Liver (tissue), 9 donors: ENCODE measurements around the gene FBXO44. TPM values are rescaled to one million over a fixed set of nuclear protein-coding genes. Genes with fewer than 3 reads are reported as not detected.

Source experiments
- DNase-seq: peaks from one replicate; pipeline ENCODE4 v3.0.0-alpha.2; 2017; ENCODE audit warnings: low spot score
- H3K27ac ChIP-seq, 2 donors: one replicate each; pipeline ENCODE4 v1.7.0; 2013; ENCODE audit warnings: inconsistent platforms in 2 of 2, low read length in 2 of 2, control low read depth in 1 of 2, low read depth in 1 of 2, mild to moderate bottlenecking in 1 of 2
- H3K27me3 ChIP-seq, 4 donors: one replicate each; pipeline versions ENCODE4 v1.6.1 to v1.7.0; 2013; ENCODE audit warnings: low read length in 3 of 4, inconsistent platforms in 1 of 4, mild to moderate bottlenecking in 1 of 4, moderate library complexity in 1 of 4; ENCODE audit not compliant: control insufficient read depth in 4 of 4, insufficient read depth in 4 of 4
- H3K36me3 ChIP-seq, 4 donors: one replicate each; pipeline versions ENCODE4 v1.6.1 to v1.7.0; 2013; ENCODE audit warnings: low read length in 3 of 4, mild to moderate bottlenecking in 3 of 4, low read depth in 1 of 4, moderate library complexity in 1 of 4; ENCODE audit not compliant: control insufficient read depth in 4 of 4, insufficient read depth in 3 of 4
- H3K4me1 ChIP-seq, 4 donors: one replicate each; pipeline versions ENCODE4 v1.6.1 to v1.7.0; 2013; ENCODE audit warnings: low read length in 3 of 4, mild to moderate bottlenecking in 3 of 4, moderate library complexity in 1 of 4; ENCODE audit not compliant: control insufficient read depth in 4 of 4, insufficient read depth in 4 of 4
- H3K4me3 ChIP-seq, 3 donors: one replicate each; pipeline versions ENCODE4 v1.6.1 to v1.7.0; 2013; ENCODE audit warnings: low read length in 3 of 3, control low read depth in 1 of 3, low read depth in 1 of 3, mild to moderate bottlenecking in 1 of 3
- H3K9ac ChIP-seq, 2 donors: one replicate each; pipeline ENCODE4 v1.7.0; 2013; ENCODE audit warnings: low read length in 2 of 2, mild to moderate bottlenecking in 2 of 2, moderate library complexity in 2 of 2, control low read depth in 1 of 2, low read depth in 1 of 2
- H3K9me3 ChIP-seq, 4 donors: one replicate each; pipeline versions ENCODE4 v1.6.1 to v1.7.0; 2013; ENCODE audit warnings: low read length in 3 of 4; ENCODE audit not compliant: control insufficient read depth in 4 of 4
- CTCF ChIP-seq: fragments of 150-350 bp; IDR thresholded peaks from 2 replicates; pipeline ENCODE4 v1.5.1; 2017; ENCODE audit warnings: improper control_type of control experiment, low read depth, low read length; ENCODE audit not compliant: missing input control
- EGR1 ChIP-seq, 2 donors: IDR thresholded peaks; 2 replicates each; pipeline ENCODE4 v1.6.1; 2016 to 2018; ENCODE audit warnings: antibody characterized with exemption in 2 of 2, low read depth in 2 of 2
- FOXA1 ChIP-seq: IDR thresholded peaks from 2 replicates; pipeline ENCODE4 v1.6.1; 2016; ENCODE audit warnings: antibody characterized with exemption
- FOXA2 ChIP-seq: IDR thresholded peaks from 2 replicates; pipeline ENCODE4 v1.6.1; 2016; ENCODE audit warnings: antibody characterized with exemption
- GABPA ChIP-seq, 2 donors: IDR thresholded peaks in 1 of 2; conservative IDR thresholded peaks in 1 of 2; 2 replicates each; pipeline ENCODE4 v1.6.1; 2016; ENCODE audit warnings: antibody characterized with exemption in 2 of 2, mild to moderate bottlenecking in 1 of 2, moderate library complexity in 1 of 2
- HNF4A ChIP-seq, 2 donors: conservative IDR thresholded peaks; 2 replicates each; pipeline ENCODE4 v1.6.1; 2016; ENCODE audit warnings: antibody characterized with exemption in 2 of 2, mild to moderate bottlenecking in 2 of 2
- HNF4G ChIP-seq: IDR thresholded peaks from 2 replicates; pipeline ENCODE4 v1.6.1; 2016; ENCODE audit warnings: antibody characterized with exemption
- JUND ChIP-seq, 2 donors: IDR thresholded peaks; 2 replicates each; pipeline ENCODE4 v1.6.1; 2016; ENCODE audit warnings: antibody characterized with exemption in 2 of 2
- NR2F2 ChIP-seq: IDR thresholded peaks from 2 replicates; pipeline ENCODE4 v1.6.1; 2016; ENCODE audit warnings: antibody characterized with exemption
- RAD21 ChIP-seq, 2 donors: IDR thresholded peaks; 2 replicates each; pipeline ENCODE4 v1.6.1; 2016; ENCODE audit warnings: antibody characterized with exemption in 2 of 2, mild to moderate bottlenecking in 2 of 2
- REST ChIP-seq: IDR thresholded peaks from 2 replicates; pipeline ENCODE4 v1.6.1; 2016; ENCODE audit warnings: antibody characterized with exemption, mild to moderate bottlenecking
- RXRA ChIP-seq, 2 donors: IDR thresholded peaks; 2 replicates each; pipeline ENCODE4 v1.6.1; 2017 to 2018; ENCODE audit warnings: antibody characterized with exemption in 2 of 2, mild to moderate bottlenecking in 1 of 2
- SP1 ChIP-seq: IDR thresholded peaks from 2 replicates; pipeline ENCODE4 v1.6.1; 2018; ENCODE audit warnings: antibody characterized with exemption, mild to moderate bottlenecking
- TAF1 ChIP-seq: conservative IDR thresholded peaks from 2 replicates; pipeline ENCODE4 v1.6.1; 2016; ENCODE audit warnings: antibody characterized with exemption, mild to moderate bottlenecking
- YY1 ChIP-seq: IDR thresholded peaks from 2 replicates; pipeline ENCODE4 v1.6.1; 2016; ENCODE audit warnings: antibody characterized with exemption, mild to moderate bottlenecking
- ZBTB33 ChIP-seq: IDR thresholded peaks from 2 replicates; pipeline ENCODE4 v1.6.1; 2016; ENCODE audit warnings: antibody characterized with exemption
- WGBS: extraction: QIAGEN DNeasy Blood & Tissue Kit; methylation state at CpG from one replicate; pipeline ENCODE4 v1.1.7; 2013; 5-methylcytosine and 5-hydroxymethylcytosine counted together
- polyA plus RNA-seq, 2 donors: library from polyadenylated mRNA; stranded (reverse) in 1 of 2; unstranded in 1 of 2; fragments of 200-250 nt in 1 of 2; fragments of >200 nt in 1 of 2; fragmentation: Nextera tagmentation in 1 of 2; extraction: Ambion mirVana in 1 of 2; gene quantifications; one replicate each; pipeline versions ENCODE4 v1.2.1 to v1.2.3, GENCODE V29; 2013 to 2015
- total RNA-seq, 2 donors: library from RNA; depleted of rRNA; stranded (reverse); fragments of >200 nt; gene quantifications; one replicate each; pipeline ENCODE4 v1.2.3, GENCODE V29; 2014
- TF ChIP-seq, protein P1 (sequence below): IDR thresholded peaks from 2 replicates; pipeline ENCODE4 v1.6.1; 2016; ENCODE audit warnings: antibody characterized with exemption
- TF ChIP-seq, protein P2 (sequence below): IDR thresholded peaks from 2 replicates; pipeline ENCODE4 v1.6.1; 2016; ENCODE audit warnings: antibody characterized with exemption
- donor health status: healthy.
- donor health status: healthy.
- donor health status: healthy.
- donor health status: healthy.
- donor health status: healthy.

Gene FBXO44
- total and polyA plus RNA-seq, 4 donors: 3.6 to 13.2 (median 6.8) TPM

DNA sequence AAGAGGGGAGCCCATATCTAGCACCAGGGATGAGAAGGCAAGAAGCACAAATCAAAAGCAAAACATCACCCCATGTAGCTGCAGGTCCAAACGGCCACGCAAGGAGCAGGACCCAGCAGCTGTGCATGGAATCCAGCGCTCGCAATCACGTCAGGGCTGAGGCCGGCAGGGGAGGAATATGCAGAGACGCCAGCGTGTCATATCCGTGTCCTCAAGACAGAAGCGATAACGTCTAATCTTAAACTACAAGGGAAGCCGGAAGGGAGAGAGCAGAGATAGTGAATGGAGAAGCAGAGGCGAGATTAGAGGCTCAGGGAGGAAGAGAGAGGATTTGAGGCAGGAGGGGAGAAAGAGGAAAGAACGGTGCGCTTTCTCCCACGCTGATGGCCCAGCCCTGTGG, 39.6 kb upstream of the FBXO44 start:
- Histone ChIP-seq H3K9me3 (no peaks in the 10 kb centered on the region), H3K27ac (no peak overlapping the region), H3K36me3 (no peaks in the 10 kb centered on the region), H3K4me1 (no peaks in the 10 kb centered on the region), H3K9ac (no peak overlapping the region), H3K27me3 (no peaks in the 10 kb centered on the region), H3K4me3 (no peak overlapping the region)
- DNase-seq: no peak
- TF ChIP-seq RXRA (IDR thresholded peaks at IDR 0.05) (no peak), HNF4A (conservative IDR thresholded peaks at IDR 0.05) (no peak), ZBTB33 (no peak), FOXA2 (no peak), YY1 (no peak), EGR1 (IDR thresholded peaks at IDR 0.05; ENCODE audit: low read depth in 2 of 2) (no peak), SP1 (no peak), CTCF (no peak)
- TF ChIP-seq, protein P1, sequence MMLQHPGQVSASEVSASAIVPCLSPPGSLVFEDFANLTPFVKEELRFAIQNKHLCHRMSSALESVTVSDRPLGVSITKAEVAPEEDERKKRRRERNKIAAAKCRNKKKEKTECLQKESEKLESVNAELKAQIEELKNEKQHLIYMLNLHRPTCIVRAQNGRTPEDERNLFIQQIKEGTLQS: no peak
- TF ChIP-seq, protein P2, sequence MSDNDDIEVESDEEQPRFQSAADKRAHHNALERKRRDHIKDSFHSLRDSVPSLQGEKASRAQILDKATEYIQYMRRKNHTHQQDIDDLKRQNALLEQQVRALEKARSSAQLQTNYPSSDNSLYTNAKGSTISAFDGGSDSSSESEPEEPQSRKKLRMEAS: no peak
- 56% methylated on average over 16 of the region's 16 CpGs for WGBS

DNA sequence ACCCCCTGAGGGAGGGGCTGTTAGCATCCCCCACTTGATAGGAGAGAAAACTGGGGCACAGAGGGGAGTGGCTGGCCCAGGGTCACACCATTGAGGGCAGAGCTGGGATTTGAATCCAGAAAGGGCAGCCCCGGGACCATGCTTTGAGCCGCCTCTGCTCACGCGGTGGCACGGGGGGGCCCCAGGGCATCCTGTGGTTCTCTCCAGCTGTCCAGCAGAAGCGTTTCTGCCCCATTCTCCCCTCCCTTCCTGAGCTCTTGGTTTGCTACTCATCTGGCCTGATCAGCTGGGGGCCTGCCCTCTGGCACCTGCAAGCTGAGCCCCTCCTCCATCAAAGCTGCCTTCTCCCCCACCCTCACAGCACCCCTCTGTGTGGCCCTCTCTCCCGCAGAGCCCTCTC, 37.9 kb upstream of the FBXO44 start:
- Histone ChIP-seq H3K9me3 (no peaks in the 10 kb centered on the region), H3K36me3 (no peaks in the 10 kb centered on the region), H3K4me1 (no peaks in the 10 kb centered on the region), H3K4me3 (no peak overlapping the region), H3K9ac (no peak overlapping the region), H3K27ac (no peak overlapping the region), H3K27me3 (no peaks in the 10 kb centered on the region)
- WGBS: 72% methylated on average over 7 of the region's 7 CpGs
- TF ChIP-seq EGR1 (IDR thresholded peaks at IDR 0.05; ENCODE audit: low read depth in 2 of 2): no peak
- TF ChIP-seq, protein P2: no peak
- TF ChIP-seq JUND (IDR thresholded peaks at IDR 0.05): no peak
- no peak for TF ChIP-seq SP1
- no peak for TF ChIP-seq HNF4A (conservative IDR thresholded peaks at IDR 0.05)
- TF ChIP-seq NR2F2: no peak
- no peak for TF ChIP-seq FOXA2
- TF ChIP-seq RAD21 (IDR thresholded peaks at IDR 0.05): no peak
- TF ChIP-seq ZBTB33: no peak
- no peak for TF ChIP-seq FOXA1
- TF ChIP-seq CTCF: no peak
- TF ChIP-seq REST: no peak
- TF ChIP-seq YY1: no peak
- no peak for TF ChIP-seq GABPA (IDR thresholded peaks at IDR 0.05 in 1 of 2, conservative IDR thresholded peaks at IDR 0.05 in 1 of 2)
- TF ChIP-seq, protein P1: no peak
- no peak for TF ChIP-seq HNF4G
- TF ChIP-seq TAF1: no peak
- TF ChIP-seq RXRA (IDR thresholded peaks at IDR 0.05): no peak
- DNase-seq: no peak
